ENCODE data around the gene ANKRD44.
"Not testable (repeated sequence)": the region's sequence is repeated elsewhere in the genome, so short reads cannot be mapped to it uniquely, and the experiment has no call there.

The ANKRD44 gene

DNA sequence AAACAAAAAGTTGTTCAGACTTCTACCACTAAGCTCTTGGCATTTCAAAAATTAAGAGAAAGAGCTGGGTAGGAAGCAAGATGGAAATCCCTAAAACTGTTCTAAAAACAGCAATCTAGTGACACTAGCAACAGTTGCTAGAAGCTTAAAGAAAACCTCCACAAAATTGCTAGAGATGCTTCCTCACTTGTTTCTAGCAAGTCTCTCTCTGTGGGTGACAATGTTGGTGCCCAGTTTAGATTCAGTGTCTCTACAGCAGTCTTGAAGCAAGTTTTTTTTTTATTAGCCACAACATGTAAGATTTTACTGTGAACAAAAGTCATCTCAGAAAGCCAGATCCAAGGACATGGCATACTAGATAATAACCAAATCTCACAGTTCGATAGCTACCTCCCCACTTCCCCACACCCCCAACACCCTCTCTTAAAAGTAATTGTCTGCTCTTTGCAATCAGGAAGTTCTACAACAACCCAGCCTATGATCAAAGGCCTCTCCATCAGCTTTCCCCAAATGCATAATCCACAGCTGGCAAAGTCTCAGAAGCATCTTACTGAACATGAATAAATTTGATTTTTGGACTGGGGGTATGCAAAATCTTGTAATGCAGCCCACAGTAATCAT lies 70.0 kb downstream of the ANKRD44 start:
- no peak overlapping the region for H3K4me3 ChIP-seq (ENCODE audit: severe bottlenecking)
- no peaks in the 10 kb centered on the region for H3K9me3 ChIP-seq (ENCODE audit: severe bottlenecking)
- TF ChIP-seq CTCF (IDR thresholded peaks at IDR 0.05; ENCODE audit: poor library complexity, severe bottlenecking) = no peak
- no peak for DNase-seq (ENCODE audit: low spot score)
- no peak for ATAC-seq (ENCODE audit: low read depth)
- H3K27me3 ChIP-seq (ENCODE audit: insufficient read depth, poor library complexity, severe bottlenecking) = no peaks in the 10 kb centered on the region
- H3K27ac ChIP-seq (ENCODE audit: poor library complexity, severe bottlenecking) = no peak overlapping the region
- no peaks in the 10 kb centered on the region for H3K36me3 ChIP-seq (ENCODE audit: low read depth)
- no peaks in the 10 kb centered on the region for H3K4me1 ChIP-seq (ENCODE audit: insufficient read depth, poor library complexity, severe bottlenecking)

DNA sequence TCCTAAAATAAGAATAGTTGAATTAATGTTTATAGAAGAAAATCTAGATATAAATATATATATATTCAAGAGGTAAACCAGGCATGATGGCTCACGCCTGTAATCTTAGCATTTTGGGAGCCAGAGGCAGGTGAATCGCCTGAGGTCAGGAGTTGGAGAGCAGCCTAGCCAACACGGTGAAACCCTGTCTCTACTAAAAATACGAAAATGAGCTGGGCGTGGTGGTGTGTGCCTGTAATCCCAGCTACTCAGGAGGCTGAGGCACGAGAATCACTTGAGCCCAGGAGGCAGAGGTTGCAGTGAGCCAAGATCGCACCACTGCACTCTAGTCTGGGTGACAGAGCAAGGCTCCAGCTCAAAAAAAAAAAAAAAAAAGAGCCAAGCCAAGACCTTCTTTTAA lies 70.6 kb downstream of the ANKRD44 start:
- H3K27me3 ChIP-seq (ENCODE audit: insufficient read depth, poor library complexity, severe bottlenecking); H3K4me3 ChIP-seq (ENCODE audit: severe bottlenecking); H3K27ac ChIP-seq (ENCODE audit: poor library complexity, severe bottlenecking); ATAC-seq (ENCODE audit: low read depth); H3K9me3 ChIP-seq (ENCODE audit: severe bottlenecking); H3K4me1 ChIP-seq (ENCODE audit: insufficient read depth, poor library complexity, severe bottlenecking); H3K36me3 ChIP-seq (ENCODE audit: low read depth); DNase-seq (ENCODE audit: low spot score): not testable (repeated sequence)

GRCh38 chr2:197239434-197239833 lies 71.1 kb downstream of the ANKRD44 start:
- Histone ChIP-seq H3K9me3 (ENCODE audit: severe bottlenecking) (no peaks in the 10 kb centered on the region), H3K36me3 (ENCODE audit: low read depth) (no peaks in the 10 kb centered on the region), H3K4me3 (ENCODE audit: severe bottlenecking) (no peak overlapping the region), H3K27me3 (ENCODE audit: insufficient read depth, poor library complexity, severe bottlenecking) (no peaks in the 10 kb centered on the region), H3K4me1 (ENCODE audit: insufficient read depth, poor library complexity, severe bottlenecking) (no peaks in the 10 kb centered on the region), H3K27ac (ENCODE audit: poor library complexity, severe bottlenecking) (no peak overlapping the region)
- no peak for DNase-seq (ENCODE audit: low spot score)
- TF ChIP-seq CTCF (IDR thresholded peaks at IDR 0.05; ENCODE audit: poor library complexity, severe bottlenecking) = no peak
- no peak for ATAC-seq (ENCODE audit: low read depth)

GRCh38 chr2:197238043-197238365 lies 72.6 kb downstream of the ANKRD44 start:
- Histone ChIP-seq H3K27ac (ENCODE audit: poor library complexity, severe bottlenecking) (no peak overlapping the region), H3K36me3 (ENCODE audit: low read depth) (no peaks in the 10 kb centered on the region), H3K27me3 (ENCODE audit: insufficient read depth, poor library complexity, severe bottlenecking) (no peaks in the 10 kb centered on the region), H3K9me3 (ENCODE audit: severe bottlenecking) (no peaks in the 10 kb centered on the region), H3K4me3 (ENCODE audit: severe bottlenecking) (no peak overlapping the region), H3K4me1 (ENCODE audit: insufficient read depth, poor library complexity, severe bottlenecking) (no peaks in the 10 kb centered on the region)
- no peak for TF ChIP-seq CTCF (IDR thresholded peaks at IDR 0.05; ENCODE audit: poor library complexity, severe bottlenecking)
- no peak for ATAC-seq (ENCODE audit: low read depth)
- DNase-seq (ENCODE audit: low spot score) = no peak

- no peak overlapping the region for H3K27ac ChIP-seq (ENCODE audit: poor library complexity, severe bottlenecking)
- no peak for DNase-seq (ENCODE audit: low spot score)
- ATAC-seq (ENCODE audit: low read depth) = no peak
- no peaks in the 10 kb centered on the region for H3K4me1 ChIP-seq (ENCODE audit: insufficient read depth, poor library complexity, severe bottlenecking)
- H3K9me3 ChIP-seq (ENCODE audit: severe bottlenecking) = no peaks in the 10 kb centered on the region
- no peak overlapping the region for H3K4me3 ChIP-seq (ENCODE audit: severe bottlenecking)
- no peaks in the 10 kb centered on the region for H3K36me3 ChIP-seq (ENCODE audit: low read depth)
- no peak for TF ChIP-seq CTCF (IDR thresholded peaks at IDR 0.05; ENCODE audit: poor library complexity, severe bottlenecking)
- H3K27me3 ChIP-seq (ENCODE audit: insufficient read depth, poor library complexity, severe bottlenecking) = no peaks in the 10 kb centered on the region
Observed at GRCh38 chr2:197237291-197238042, 73.1 kb downstream of the ANKRD44 start.
